ENCODE measurements around the gene IL16. TPM values are rescaled to one million over a fixed set of nuclear protein-coding genes. Genes with fewer than 3 reads are reported as not detected.

IL16 gene
- total RNA-seq, 2 donors from 2014 or later, result 3.4 to 3.7 TPM

DNA sequence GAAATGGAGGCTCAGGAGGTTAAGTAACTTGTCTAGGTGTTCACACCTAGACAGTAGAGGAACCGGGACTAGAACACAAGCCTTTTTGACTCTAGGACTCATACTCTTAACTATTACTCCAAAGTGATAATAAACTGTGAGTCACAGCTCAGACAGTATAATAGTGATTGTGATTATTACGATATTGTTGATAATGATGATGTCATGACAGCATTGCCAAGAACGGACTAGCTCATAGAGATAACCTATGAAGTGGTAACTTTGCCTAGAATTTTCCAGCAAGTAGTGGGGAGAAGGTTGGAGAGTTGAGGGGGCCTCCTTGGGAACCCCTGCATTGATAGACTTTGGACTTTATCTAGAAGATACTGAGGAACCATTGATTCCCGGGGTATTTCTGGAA, 93.2 kb downstream of the IL16 start:
- no peak overlapping the region for H3K27ac ChIP-seq
- H3K9me3 ChIP-seq, result no peaks in the 10 kb centered on the region
- TF ChIP-seq, protein P1, sequence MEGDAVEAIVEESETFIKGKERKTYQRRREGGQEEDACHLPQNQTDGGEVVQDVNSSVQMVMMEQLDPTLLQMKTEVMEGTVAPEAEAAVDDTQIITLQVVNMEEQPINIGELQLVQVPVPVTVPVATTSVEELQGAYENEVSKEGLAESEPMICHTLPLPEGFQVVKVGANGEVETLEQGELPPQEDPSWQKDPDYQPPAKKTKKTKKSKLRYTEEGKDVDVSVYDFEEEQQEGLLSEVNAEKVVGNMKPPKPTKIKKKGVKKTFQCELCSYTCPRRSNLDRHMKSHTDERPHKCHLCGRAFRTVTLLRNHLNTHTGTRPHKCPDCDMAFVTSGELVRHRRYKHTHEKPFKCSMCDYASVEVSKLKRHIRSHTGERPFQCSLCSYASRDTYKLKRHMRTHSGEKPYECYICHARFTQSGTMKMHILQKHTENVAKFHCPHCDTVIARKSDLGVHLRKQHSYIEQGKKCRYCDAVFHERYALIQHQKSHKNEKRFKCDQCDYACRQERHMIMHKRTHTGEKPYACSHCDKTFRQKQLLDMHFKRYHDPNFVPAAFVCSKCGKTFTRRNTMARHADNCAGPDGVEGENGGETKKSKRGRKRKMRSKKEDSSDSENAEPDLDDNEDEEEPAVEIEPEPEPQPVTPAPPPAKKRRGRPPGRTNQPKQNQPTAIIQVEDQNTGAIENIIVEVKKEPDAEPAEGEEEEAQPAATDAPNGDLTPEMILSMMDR (IDR thresholded peaks at IDR 0.05), result no peak
- no peaks in the 10 kb centered on the region for H3K4me1 ChIP-seq
- H3K36me3 ChIP-seq, result no peaks in the 10 kb centered on the region
- DNase-seq, result no peak
- no peak overlapping the region for H3K9ac ChIP-seq (ENCODE audit: low read depth in 2 of 2, low read length in 2 of 2)
- intact Hi-C loops (cut with DNase I), result no loop called here
- H3K27me3 ChIP-seq, result no peaks in the 10 kb centered on the region
- no peak overlapping the region for H3K4me3 ChIP-seq

DNA sequence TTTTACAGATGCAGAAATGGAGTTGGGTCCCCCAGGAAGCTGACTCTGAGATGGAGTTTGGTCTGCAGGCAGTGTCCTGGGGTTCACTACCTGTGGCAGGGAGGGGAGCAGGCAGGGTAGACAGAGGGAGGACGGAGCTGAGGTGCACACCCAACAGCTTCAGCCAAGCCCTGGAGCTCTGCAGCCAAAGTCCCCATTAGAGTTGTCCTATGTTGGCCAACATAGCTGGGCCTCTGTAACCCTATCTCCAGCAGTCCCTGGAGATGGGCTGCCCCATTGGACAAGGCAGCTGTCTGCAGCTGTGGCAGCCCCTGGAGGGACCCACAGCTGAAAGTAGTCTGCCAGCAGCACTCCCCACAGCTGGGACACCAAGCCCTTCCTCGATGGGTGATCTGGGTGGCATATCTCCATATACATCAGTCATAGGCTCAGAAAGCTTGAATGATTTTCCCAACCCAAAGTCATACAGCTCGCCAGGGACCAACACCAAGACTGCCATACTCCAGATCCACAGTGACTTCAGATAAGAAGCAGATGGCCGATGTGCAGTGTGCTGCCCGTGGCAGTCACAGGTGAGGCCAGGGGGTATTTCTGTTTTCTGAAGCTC, 95.3 kb downstream of the IL16 start:
- intact Hi-C loops (cut with DNase I), result no loop called here
- Histone ChIP-seq H3K27me3 (no peaks in the 10 kb centered on the region), H3K9ac (ENCODE audit: low read depth in 2 of 2, low read length in 2 of 2) (no peak overlapping the region), H3K4me3 (no peak overlapping the region), H3K9me3 (no peaks in the 10 kb centered on the region), H3K4me1 (no peaks in the 10 kb centered on the region), H3K36me3 (no peaks in the 10 kb centered on the region), H3K27ac (peak overlapping the region; percentile 30)
- DNase-seq, result no peak
- TF ChIP-seq, protein P1 (IDR thresholded peaks at IDR 0.05), result no peak

DNA sequence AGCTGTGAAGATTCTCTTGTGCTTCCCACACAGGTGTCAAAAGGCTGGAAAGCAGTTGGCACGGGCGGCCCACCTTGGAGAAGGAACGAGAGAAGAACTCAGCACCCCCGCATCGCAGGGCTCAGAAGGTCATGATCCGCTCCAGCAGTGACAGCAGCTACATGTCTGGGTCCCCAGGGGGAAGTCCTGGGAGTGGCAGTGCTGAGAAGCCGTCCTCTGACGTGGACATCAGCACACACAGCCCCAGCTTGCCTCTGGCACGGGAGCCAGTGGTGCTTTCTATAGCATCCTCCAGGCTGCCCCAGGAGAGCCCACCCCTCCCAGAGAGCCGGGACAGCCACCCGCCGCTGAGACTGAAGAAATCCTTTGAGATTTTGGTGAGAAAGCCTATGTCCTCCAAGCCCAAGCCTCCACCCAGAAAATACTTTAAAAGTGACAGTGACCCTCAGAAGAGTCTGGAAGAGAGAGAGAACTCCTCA, 95.9 kb downstream of the IL16 start:
- Histone ChIP-seq H3K27me3 (no peaks in the 10 kb centered on the region), H3K36me3 (no peaks in the 10 kb centered on the region), H3K9ac (ENCODE audit: low read depth in 2 of 2, low read length in 2 of 2) (peak overlapping the region in 1 of 2 donors; percentile 61), H3K27ac (peak overlapping the region; percentile 30), H3K9me3 (no peaks in the 10 kb centered on the region), H3K4me3 (no peak overlapping the region), H3K4me1 (no peaks in the 10 kb centered on the region)
- no peak for DNase-seq
- TF ChIP-seq, protein P1 (IDR thresholded peaks at IDR 0.05), result no peak
- intact Hi-C loops (cut with DNase I), result no loop called here

DNA sequence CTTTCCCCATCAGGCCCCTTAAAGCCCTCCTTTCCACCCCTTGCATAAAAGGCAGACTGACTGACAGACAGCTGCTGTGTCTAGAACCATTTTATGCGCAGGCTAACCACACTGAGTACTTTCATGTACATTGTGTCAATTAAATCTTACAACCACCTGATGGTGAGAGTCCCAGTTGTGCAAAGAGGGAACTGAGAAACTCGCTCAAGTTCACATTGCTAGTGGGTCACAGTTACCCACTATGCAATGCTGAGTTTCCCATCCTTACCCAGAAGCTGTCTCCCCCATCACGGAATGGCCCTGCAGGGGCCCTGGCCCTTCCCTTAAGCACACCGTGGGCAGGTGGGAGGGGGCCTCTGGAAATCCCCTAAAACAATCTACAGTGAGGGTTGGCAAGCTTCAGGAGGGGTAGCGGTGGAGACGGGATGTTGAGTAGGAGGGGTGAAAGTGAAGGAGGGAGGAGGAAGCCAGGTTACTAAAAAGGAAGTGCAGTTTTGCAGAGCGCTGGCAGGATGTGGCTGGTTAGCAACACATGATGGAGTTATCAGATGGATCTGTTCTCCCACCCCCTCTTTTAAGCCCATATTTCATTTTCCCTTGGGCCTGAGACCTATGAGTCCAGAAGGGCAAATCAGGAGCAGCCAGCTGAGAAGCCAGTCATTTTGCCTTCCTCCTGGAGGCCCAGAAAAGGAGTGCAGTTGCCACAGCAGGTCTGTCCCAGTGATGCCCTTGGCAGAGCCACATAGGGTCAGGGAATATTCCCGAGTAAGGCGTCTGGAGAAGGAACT, 97.2 kb downstream of the IL16 start:
- Histone ChIP-seq H3K4me1 (no peaks in the 10 kb centered on the region), H3K36me3 (no peaks in the 10 kb centered on the region), H3K27me3 (no peaks in the 10 kb centered on the region), H3K9me3 (no peaks in the 10 kb centered on the region), H3K9ac (ENCODE audit: low read depth in 2 of 2, low read length in 2 of 2) (peak overlapping the region in 1 of 2 donors; percentile 61), H3K27ac (peak overlapping the region; percentile 71), H3K4me3 (no peak overlapping the region)
- no peak for DNase-seq
- intact Hi-C loops (cut with DNase I), result no loop called here
- TF ChIP-seq, protein P1 (IDR thresholded peaks at IDR 0.05), result no peak

DNA sequence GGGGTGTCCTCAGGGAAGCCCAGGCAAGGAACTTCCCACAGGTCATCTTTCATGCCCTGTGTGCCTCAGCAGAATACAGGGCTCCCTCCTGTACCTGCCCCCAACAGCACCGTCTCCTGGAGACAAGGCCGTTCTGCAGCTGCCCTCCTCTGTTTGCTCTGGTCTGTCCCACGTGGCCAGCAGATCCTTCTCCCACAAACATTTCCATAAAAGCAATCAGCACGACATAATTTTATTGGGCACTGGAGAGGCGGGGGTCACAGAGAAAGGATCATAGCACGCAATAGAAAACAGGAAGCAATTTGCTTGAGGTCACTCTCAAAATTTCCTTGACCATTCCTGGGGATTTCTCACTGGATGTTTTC, 97.8 kb downstream of the IL16 start:
- H3K9ac ChIP-seq (ENCODE audit: low read depth in 2 of 2, low read length in 2 of 2), result peak overlapping the region in 1 of 2 donors; percentile 48
- no peak overlapping the region for H3K4me3 ChIP-seq
- TF ChIP-seq, protein P1 (IDR thresholded peaks at IDR 0.05), result no peak
- H3K4me1 ChIP-seq, result no peaks in the 10 kb centered on the region
- DNase-seq, result no peak
- peak overlapping the region; percentile 71 for H3K27ac ChIP-seq
- no peaks in the 10 kb centered on the region for H3K27me3 ChIP-seq
- H3K9me3 ChIP-seq, result no peaks in the 10 kb centered on the region
- no peaks in the 10 kb centered on the region for H3K36me3 ChIP-seq
- intact Hi-C loops (cut with DNase I), result no loop called here
